AG08395 (cell line): ENCODE data around the gene CNTN4.

Source experiments
- DNase-seq: peaks from one replicate; pipeline ENCODE4 v3.0.0; 2012; ENCODE audit warnings: mixed read lengths, low spot score

CNTN4 gene

GRCh38 chr3:3105815-3106214 lies 1007.1 kb downstream of the CNTN4 start:
- DNase-seq: no peak

GRCh38 chr3:3107181-3107580 lies 1008.5 kb downstream of the CNTN4 start:
- DNase-seq: no peak
